Measurements from ENCODE around the gene ZBTB7B.

The ZBTB7B gene

GRCh38 chr1:155001675-155002463, 733 bp upstream of the ZBTB7B start:
- TF ChIP-seq, protein P1, sequence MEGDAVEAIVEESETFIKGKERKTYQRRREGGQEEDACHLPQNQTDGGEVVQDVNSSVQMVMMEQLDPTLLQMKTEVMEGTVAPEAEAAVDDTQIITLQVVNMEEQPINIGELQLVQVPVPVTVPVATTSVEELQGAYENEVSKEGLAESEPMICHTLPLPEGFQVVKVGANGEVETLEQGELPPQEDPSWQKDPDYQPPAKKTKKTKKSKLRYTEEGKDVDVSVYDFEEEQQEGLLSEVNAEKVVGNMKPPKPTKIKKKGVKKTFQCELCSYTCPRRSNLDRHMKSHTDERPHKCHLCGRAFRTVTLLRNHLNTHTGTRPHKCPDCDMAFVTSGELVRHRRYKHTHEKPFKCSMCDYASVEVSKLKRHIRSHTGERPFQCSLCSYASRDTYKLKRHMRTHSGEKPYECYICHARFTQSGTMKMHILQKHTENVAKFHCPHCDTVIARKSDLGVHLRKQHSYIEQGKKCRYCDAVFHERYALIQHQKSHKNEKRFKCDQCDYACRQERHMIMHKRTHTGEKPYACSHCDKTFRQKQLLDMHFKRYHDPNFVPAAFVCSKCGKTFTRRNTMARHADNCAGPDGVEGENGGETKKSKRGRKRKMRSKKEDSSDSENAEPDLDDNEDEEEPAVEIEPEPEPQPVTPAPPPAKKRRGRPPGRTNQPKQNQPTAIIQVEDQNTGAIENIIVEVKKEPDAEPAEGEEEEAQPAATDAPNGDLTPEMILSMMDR (IDR thresholded peaks at IDR 0.05; ENCODE audit: low read depth, low read length): peak; percentile 41
- peak overlapping the region; percentile 81 for H3K4me3 ChIP-seq (ENCODE audit: low read depth, low read length)

GRCh38 chr1:155003227-155003765, 694 bp downstream of the ZBTB7B start:
- TF ChIP-seq, protein P1 (IDR thresholded peaks at IDR 0.05; ENCODE audit: low read depth, low read length): no peak
- H3K4me3 ChIP-seq (ENCODE audit: low read depth, low read length): peak overlapping the region; percentile 87

- TF ChIP-seq, protein P1 (IDR thresholded peaks at IDR 0.05; ENCODE audit: low read depth, low read length): no peak
- peak overlapping the region; percentile 87 for H3K4me3 ChIP-seq (ENCODE audit: low read depth, low read length)
These were observed 1.3 kb downstream of the ZBTB7B start for GRCh38 chr1:155003766-155004351.

- peak overlapping the region; percentile 87 for H3K4me3 ChIP-seq (ENCODE audit: low read depth, low read length)
- TF ChIP-seq, protein P1 (IDR thresholded peaks at IDR 0.05; ENCODE audit: low read depth, low read length): no peak
These were observed 1.9 kb downstream of the ZBTB7B start for GRCh38 chr1:155004352-155005075.

DNA sequence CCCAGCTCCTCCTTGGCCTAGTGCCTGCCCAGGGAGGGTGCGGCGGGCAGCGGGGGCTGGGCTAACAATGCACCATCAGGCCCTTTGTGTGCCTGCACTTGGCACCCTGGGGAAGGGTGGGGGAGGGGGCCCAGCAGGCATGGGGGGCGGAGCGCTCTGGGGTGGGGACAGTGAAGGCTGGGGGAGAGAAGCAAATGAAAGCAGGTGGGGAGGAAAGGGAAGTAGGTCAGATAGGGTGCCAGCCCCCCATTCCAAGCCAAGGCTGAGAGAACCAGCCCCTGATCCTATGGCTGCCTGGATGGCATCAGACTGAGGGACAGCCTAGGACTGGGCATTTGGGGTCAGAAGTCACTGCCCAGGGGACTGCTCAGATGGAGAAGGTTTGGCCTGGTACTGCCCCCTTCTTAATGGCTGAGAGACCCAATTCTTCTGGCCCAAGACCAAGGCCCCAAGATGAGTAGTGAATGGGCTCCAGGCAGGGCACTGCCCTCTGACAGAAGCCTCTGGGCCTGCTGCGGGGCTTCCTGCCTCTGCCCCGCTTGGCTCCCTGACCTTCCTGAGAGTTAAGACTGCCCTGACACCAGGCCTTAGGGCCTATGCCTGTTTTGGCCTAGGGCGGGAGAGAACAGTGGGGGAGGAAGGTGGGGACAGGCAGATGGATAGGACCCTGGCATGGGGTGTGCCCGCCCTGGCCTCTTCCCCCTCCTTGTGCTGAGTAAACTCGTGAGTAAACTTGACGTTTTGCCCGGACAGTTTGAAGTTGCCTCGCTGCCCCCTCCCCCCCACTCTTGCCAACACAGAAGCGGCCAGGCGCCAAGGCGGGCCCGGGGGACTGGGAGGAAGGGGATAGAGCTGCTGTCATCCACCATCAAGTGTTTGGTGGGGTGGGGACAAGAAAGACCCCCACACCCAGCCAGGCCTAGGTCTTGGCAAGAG, 2.7 kb downstream of the ZBTB7B start:
- H3K4me3 ChIP-seq (ENCODE audit: low read depth, low read length): no peak overlapping the region
- TF ChIP-seq, protein P1 (IDR thresholded peaks at IDR 0.05; ENCODE audit: low read depth, low read length): no peak

DNA sequence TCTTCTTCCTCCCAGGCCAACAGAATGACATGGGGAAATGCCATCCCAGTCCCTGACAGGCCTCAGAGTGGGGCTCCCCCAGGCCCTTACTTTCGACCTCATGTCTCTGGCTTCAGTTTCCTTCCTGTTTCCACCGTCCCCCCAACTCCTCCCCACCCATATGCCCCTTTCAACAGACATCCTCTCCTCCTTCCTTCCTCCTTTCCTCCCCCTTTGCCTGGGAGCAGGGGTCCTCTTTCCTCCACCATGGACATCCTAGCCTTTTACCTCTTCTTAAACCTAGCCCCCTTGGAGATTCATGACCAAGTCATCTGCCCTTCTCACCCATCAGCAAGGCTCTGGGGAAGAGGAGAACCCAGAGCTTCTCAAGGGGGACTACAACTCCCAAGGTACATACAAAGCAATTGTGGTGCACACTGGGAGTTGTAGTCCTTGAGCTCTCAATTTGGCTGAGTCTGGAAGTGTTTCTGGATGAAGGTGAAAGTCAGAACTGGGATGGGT, 4.0 kb downstream of the ZBTB7B start:
- TF ChIP-seq, protein P1 (IDR thresholded peaks at IDR 0.05; ENCODE audit: low read depth, low read length): no peak
- no peak overlapping the region for H3K4me3 ChIP-seq (ENCODE audit: low read depth, low read length)

All from WI38 (cell line).